Vagina (tissue), 2 donors: ENCODE results near the gene HPX.

Experiments
- POLR2AphosphoS5 ChIP-seq, 2 donors: sonication (generic); formaldehyde crosslinking; IDR thresholded peaks; one replicate each; pipeline ENCODE4 v1.9.0; 2017; ENCODE audit warnings: antibody characterized with exemption in 2 of 2, mild to moderate bottlenecking in 2 of 2, low read depth in 1 of 2; ENCODE audit not compliant: insufficient read depth in 1 of 2
- TF ChIP-seq, protein P1 (sequence below), 3 experiments: fragments of 450-650 bp in 2 of 3; fragments of 200-600 bp in 1 of 3; sonication (generic) in 1 of 3; IDR thresholded peaks; one replicate each; pipeline ENCODE4 v1.5.1; 2017 to 2019; ENCODE audit warnings: antibody characterized with exemption in 3 of 3, mild to moderate bottlenecking in 2 of 3, moderate library complexity in 2 of 3

GRCh38 chr11:6483015-6483414 lies 42.2 kb upstream of the HPX start:
- TF ChIP-seq, protein P1, sequence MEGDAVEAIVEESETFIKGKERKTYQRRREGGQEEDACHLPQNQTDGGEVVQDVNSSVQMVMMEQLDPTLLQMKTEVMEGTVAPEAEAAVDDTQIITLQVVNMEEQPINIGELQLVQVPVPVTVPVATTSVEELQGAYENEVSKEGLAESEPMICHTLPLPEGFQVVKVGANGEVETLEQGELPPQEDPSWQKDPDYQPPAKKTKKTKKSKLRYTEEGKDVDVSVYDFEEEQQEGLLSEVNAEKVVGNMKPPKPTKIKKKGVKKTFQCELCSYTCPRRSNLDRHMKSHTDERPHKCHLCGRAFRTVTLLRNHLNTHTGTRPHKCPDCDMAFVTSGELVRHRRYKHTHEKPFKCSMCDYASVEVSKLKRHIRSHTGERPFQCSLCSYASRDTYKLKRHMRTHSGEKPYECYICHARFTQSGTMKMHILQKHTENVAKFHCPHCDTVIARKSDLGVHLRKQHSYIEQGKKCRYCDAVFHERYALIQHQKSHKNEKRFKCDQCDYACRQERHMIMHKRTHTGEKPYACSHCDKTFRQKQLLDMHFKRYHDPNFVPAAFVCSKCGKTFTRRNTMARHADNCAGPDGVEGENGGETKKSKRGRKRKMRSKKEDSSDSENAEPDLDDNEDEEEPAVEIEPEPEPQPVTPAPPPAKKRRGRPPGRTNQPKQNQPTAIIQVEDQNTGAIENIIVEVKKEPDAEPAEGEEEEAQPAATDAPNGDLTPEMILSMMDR (IDR thresholded peaks at IDR 0.05) = no peak
- no peak for TF ChIP-seq POLR2AphosphoS5 (IDR thresholded peaks at IDR 0.05; ENCODE audit: insufficient read depth in 1 of 2, low read depth in 1 of 2)
